Bronchial epithelial cell (primary cell): ENCODE results near the gene MMP14. TPM values are rescaled to one million over a fixed set of nuclear protein-coding genes. Genes with fewer than 3 reads are reported as not detected.

Experiments
- DNase-seq: peaks from one replicate; pipeline ENCODE4 v3.0.0-alpha.2; 2010; ENCODE audit warnings: low read depth
- FAIRE-seq: peaks from 2 replicates; lab custom pipeline; 2011; peaks lifted over from hg19 to GRCh38; lab: Jason Lieb, UNC
- H3K27me3 ChIP-seq: 2 replicates; pipeline ENCODE4 v1.5.1; 2011; ENCODE audit warnings: low read length; ENCODE audit not compliant: control insufficient read depth, insufficient read depth
- H3K36me3 ChIP-seq: 2 replicates; pipeline ENCODE4 v1.5.1; 2011; ENCODE audit warnings: low read length; ENCODE audit not compliant: control insufficient read depth, insufficient read depth
- H3K4me3 ChIP-seq: 2 replicates; pipeline ENCODE4 v1.5.1; 2011; ENCODE audit warnings: mild to moderate bottlenecking, low read depth, low read length, control low read depth
- CTCF ChIP-seq: IDR thresholded peaks from 2 replicates; pipeline ENCODE4 v1.5.1; 2011; ENCODE audit warnings: mild to moderate bottlenecking, moderate library complexity, low read length, control low read depth, inconsistent platforms; ENCODE audit not compliant: insufficient read depth, severe bottlenecking
- total RNA-seq: library from RNA; depleted of rRNA; stranded (reverse); fragments of >200 nt; gene quantifications from 2 replicates; pipeline ENCODE4 v1.2.1, GENCODE V29; 2014

Gene MMP14
- total RNA-seq, 1 donor from 2014 or later = 126 TPM

- H3K36me3 ChIP-seq = no peaks in the 10 kb centered on the region
- H3K27me3 ChIP-seq = no peaks in the 10 kb centered on the region
- no peak for FAIRE-seq
- no peak for TF ChIP-seq CTCF
- no peak overlapping the region for H3K4me3 ChIP-seq
- DNase-seq = no peak
Measured at GRCh38 chr14:22794551-22794951, 41.8 kb upstream of the MMP14 start.

GRCh38 chr14:22796087-22796707 lies 40.2 kb upstream of the MMP14 start:
- FAIRE-seq = no peak
- no peaks in the 10 kb centered on the region for H3K36me3 ChIP-seq
- peak; percentile 28 for DNase-seq
- H3K4me3 ChIP-seq = no peak overlapping the region
- H3K27me3 ChIP-seq = no peaks in the 10 kb centered on the region
- TF ChIP-seq CTCF = no peak

DNA sequence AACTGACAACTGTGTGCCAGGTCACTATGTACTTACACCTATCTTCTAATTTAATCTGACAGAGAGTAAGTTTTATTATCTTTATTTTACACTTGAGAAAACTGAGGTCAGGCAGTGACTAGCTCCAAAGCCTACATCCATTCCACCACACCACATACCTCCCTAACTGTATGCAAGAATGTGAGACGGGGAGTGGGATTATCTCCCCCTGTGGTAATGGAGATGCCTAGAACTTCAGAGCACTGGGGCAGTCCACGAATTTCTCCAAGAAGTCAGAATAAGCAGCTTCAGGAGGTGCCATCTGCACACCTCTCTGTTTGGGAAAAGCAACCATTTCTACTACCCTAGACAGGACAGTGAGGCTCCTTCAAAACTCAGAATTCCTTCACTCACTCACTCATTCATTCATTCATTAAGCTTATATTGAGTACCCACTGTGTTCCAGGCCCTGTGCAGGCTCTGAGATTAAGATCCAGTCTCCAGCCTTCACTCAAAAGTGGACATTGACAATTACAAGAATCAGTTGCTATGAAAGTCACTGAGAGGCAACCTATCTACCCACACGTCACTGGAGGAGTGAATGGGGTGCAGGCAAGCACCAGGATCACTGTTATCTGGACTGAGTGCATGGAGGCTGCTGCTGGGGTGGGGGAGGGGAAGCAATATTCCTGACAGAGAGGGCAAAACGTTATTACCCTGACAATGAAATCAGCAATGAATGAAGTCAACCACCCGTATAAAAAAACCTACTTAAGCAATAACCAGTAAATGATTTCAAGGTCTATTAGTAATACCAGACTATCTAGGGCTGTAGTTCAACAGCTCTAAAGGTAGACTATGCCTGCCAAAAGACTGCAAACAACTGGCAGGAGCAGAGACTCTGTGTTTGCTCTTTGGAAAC lies 39.1 kb upstream of the MMP14 start:
- no peaks in the 10 kb centered on the region for H3K27me3 ChIP-seq
- FAIRE-seq (no peak), DNase-seq (no peak)
- no peaks in the 10 kb centered on the region for H3K36me3 ChIP-seq
- H3K4me3 ChIP-seq = no peak overlapping the region
- no peak for TF ChIP-seq CTCF

DNA sequence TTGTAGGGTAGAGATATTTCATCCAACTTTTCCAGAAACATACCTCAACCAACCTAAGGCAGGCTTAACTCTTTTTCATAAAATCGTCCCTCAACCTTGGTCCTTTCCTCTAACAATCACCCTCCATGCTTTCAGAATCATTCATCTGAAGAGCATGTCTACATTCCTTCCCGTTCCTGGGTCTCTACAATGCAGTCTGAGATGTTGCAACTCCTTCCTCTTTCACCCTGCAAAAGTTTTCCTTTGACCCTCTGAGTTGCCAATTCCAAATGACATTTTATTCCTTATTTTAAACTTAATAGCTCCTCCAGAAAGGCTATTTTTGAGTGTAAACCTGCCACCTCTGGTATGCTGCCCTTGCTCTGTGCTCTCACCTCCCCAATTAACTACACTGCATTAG lies 37.9 kb upstream of the MMP14 start:
- Histone ChIP-seq H3K4me3 (no peak overlapping the region), H3K36me3 (no peaks in the 10 kb centered on the region), H3K27me3 (no peaks in the 10 kb centered on the region)
- FAIRE-seq (no peak), DNase-seq (no peak)
- TF ChIP-seq CTCF = no peak

GRCh38 chr14:22800346-22800745 lies 36.0 kb upstream of the MMP14 start:
- no peak for DNase-seq
- no peaks in the 10 kb centered on the region for H3K36me3 ChIP-seq
- no peak overlapping the region for H3K4me3 ChIP-seq
- no peak for TF ChIP-seq CTCF
- FAIRE-seq = no peak
- no peaks in the 10 kb centered on the region for H3K27me3 ChIP-seq
